H1 (cell line): ENCODE data around the gene RYR3. TPM values are rescaled to one million over a fixed set of nuclear protein-coding genes. Genes with fewer than 3 reads are reported as not detected.

ENCODE experiments used
- BCL11A ChIP-seq, 2 experiments: IDR thresholded peaks; one replicate each; pipeline ENCODE4 v1.6.1; 2011; ENCODE audit warnings: low read depth in 2 of 2, low read length in 2 of 2, mild to moderate bottlenecking in 2 of 2
- HDAC2 ChIP-seq, 2 experiments: fragments of 300-600 bp in 1 of 2; sonication (generic) in 1 of 2; IDR thresholded peaks; 2 replicates each; pipeline ENCODE4 v1.6.1; 2011 to 2012; ENCODE audit warnings: low read depth in 2 of 2, low read length in 2 of 2, mild to moderate bottlenecking in 2 of 2, moderate library complexity in 2 of 2, borderline replicate concordance in 1 of 2, inconsistent platforms in 1 of 2
- JUND ChIP-seq: IDR thresholded peaks from 2 replicates; pipeline ENCODE4 v1.6.1; 2011; ENCODE audit warnings: mild to moderate bottlenecking, improper control_type of control experiment, low read length
- KDM5A ChIP-seq: fragments of 200-600 bp; IDR thresholded peaks from 2 replicates; pipeline ENCODE4 v1.7.1; 2012; ENCODE audit warnings: mild to moderate bottlenecking, low read length, inconsistent platforms, mixed read lengths
- MAFK ChIP-seq: IDR thresholded peaks from 2 replicates; pipeline ENCODE4 v1.6.1; 2012; ENCODE audit warnings: low read depth, mild to moderate bottlenecking, improper control_type of control experiment, low read length
- SIN3A ChIP-seq, 2 experiments: IDR thresholded peaks in 1 of 2; conservative IDR thresholded peaks in 1 of 2; 2 replicates each; pipeline ENCODE4 v1.6.1; 2011 to 2012; ENCODE audit warnings: low read length in 2 of 2, improper control_type of control experiment in 1 of 2, low read depth in 1 of 2, mild to moderate bottlenecking in 1 of 2
- TAF1 ChIP-seq: IDR thresholded peaks from 2 replicates; pipeline ENCODE4 v1.6.1; 2011; ENCODE audit warnings: mild to moderate bottlenecking, low read depth, low read length
- polyA plus RNA-seq, 7 experiments: library from polyadenylated mRNA; depleted of rRNA in 3 of 7; stranded (reverse) in 5 of 7; unstranded in 2 of 7; fragments of >200 nt in 5 of 7; fragments of 200-250 nt in 2 of 7; gene quantifications; 1 replicate in 5 of 7; 2 replicates in 1 of 7; 4 replicates in 1 of 7; pipeline versions ENCODE4 v1.2.1 to v1.2.3, GENCODE V29; 2011 to 2013; ENCODE audit warnings: missing spikeins in 2 of 7, mixed read lengths in 2 of 7
- total RNA-seq: library from RNA; stranded (reverse); fragmentation: NEBNext Ultra II Directional; extraction: Animal tissue kit (Norgen Biotek cat#: 25700); gene quantifications from 2 replicates; pipeline ENCODE4 v1.2.1, GENCODE V29; 2021

RYR3 gene
- total and polyA plus RNA-seq, 2 of the 8 experiments (the other 6 are each of a cell fraction or from before 2014, with no cell fraction given) = 0.33 to 3.4 TPM

- TF ChIP-seq BCL11A (IDR thresholded peaks at IDR 0.05; ENCODE audit: low read depth in 2 of 2, low read length in 2 of 2) (no peak), HDAC2 (IDR thresholded peaks at IDR 0.05; ENCODE audit: borderline replicate concordance in 1 of 2, low read depth in 2 of 2, low read length in 2 of 2) (no peak), KDM5A (no peak), JUND (no peak), SIN3A (conservative IDR thresholded peaks at IDR 0.05 in 1 of 2, IDR thresholded peaks at IDR 0.05 in 1 of 2; ENCODE audit: low read depth in 1 of 2, low read length in 2 of 2) (no peak), MAFK (no peak), TAF1 (no peak)
These were observed 18.0 kb upstream of the RYR3 start (continued) for GRCh38 chr15:33292717-33293307.
